Measurements from ENCODE around the gene ASPSCR1. TPM values are rescaled to one million over a fixed set of nuclear protein-coding genes. Genes with fewer than 3 reads are reported as not detected.

ASPSCR1 gene
- total RNA-seq, 1 experiment from 2014 or later, result 51.0 TPM

DNA sequence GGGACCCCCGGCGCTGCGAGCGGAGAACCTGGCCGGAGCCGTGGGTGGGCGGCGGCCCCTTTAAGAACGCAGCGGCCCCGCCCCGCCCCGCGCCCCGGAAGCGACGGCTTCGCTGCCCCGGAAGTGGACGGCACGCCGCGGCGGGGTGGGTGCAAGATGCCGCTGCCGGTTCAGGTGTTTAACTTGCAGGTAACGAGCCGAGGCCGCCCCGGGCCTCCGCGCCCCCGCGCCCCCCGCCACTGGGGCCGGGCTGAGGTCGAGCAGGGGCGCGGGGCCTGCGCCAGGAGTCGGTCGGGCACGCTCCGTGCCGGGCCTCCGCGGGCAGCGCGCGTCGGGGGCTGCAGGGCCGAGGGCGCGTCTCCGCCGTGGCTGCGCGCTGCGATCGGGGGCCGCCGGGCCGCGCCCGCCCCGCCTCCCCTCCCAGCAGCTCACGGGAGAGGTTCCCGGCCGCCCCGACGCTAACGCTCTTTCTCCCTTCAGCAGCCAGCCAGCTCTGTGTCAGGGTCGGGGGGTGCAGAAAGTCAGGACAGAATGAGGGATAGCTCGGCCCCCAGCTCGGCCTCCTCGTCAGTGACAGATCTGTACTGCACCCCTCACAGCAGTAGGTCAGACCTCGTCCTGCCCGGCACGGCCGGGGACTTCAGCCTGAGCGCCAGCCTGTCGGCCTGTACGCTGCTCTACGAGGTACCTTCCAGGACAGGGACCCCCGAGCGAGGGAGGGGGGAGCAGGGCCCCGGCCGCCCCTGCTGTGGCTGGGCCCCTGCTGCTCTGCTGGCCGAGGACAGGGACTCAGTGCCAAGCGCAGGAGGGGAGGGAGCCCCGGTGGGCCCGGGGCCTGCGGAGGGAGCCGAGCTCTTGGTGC lies 74.6 kb downstream of the ASPSCR1 start, which contains the start of the genes GPS1 and RFNG:
Gene GPS1, plus strand, starts transcription at position 123 of the 862 bp plus-strand sequence. Its CDS starts 34 bp downstream, at position 157.
Gene RFNG, minus strand, starts transcription at position 36 of the 862 bp plus-strand sequence. CDS start 45 bp downstream, outside the sequence.
- peak within 1 kb of the TSS; percentile 94 to 99 for H3K4me3 ChIP-seq (replicated peaks in 1 of 2; ENCODE audit: low read depth in 1 of 2, low read length in 2 of 2)
- TF ChIP-seq YY1 (IDR thresholded peaks at IDR 0.05; ENCODE audit: extremely low read depth, insufficient replicate concordance, low read depth, low read length) (peak; percentile 73), SIN3A (IDR thresholded peaks at IDR 0.05; ENCODE audit: low read depth) (peak; percentile 63; the same call in 1 of the 2 replicates), EZH2 (IDR thresholded peaks at IDR 0.05) (no peak), SRF (IDR thresholded peaks at IDR 0.05; ENCODE audit: low read depth) (no peak), ZFX (IDR thresholded peaks at IDR 0.05) (peak; percentile 87; the same call in 1 of the 2 replicates), CBX3 (IDR thresholded peaks at IDR 0.05; ENCODE audit: low read depth) (no peak), JUND (IDR thresholded peaks at IDR 0.05) (no peak), POLR2A (IDR thresholded peaks at IDR 0.05; ENCODE audit: borderline replicate concordance, extremely low read depth, insufficient read depth, insufficient read length) (no peak), POLR2AphosphoS5 (IDR thresholded peaks at IDR 0.05; ENCODE audit: low read depth, low read length) (peak; percentile 75), ZNF274 (IDR thresholded peaks at IDR 0.05; ENCODE audit: low read depth, low read length) (no peak), CEBPB (IDR thresholded peaks at IDR 0.05; ENCODE audit: low read depth) (no peak), RAD21 (IDR thresholded peaks at IDR 0.05; ENCODE audit: low read depth) (no peak)
- TF ChIP-seq, protein P1, sequence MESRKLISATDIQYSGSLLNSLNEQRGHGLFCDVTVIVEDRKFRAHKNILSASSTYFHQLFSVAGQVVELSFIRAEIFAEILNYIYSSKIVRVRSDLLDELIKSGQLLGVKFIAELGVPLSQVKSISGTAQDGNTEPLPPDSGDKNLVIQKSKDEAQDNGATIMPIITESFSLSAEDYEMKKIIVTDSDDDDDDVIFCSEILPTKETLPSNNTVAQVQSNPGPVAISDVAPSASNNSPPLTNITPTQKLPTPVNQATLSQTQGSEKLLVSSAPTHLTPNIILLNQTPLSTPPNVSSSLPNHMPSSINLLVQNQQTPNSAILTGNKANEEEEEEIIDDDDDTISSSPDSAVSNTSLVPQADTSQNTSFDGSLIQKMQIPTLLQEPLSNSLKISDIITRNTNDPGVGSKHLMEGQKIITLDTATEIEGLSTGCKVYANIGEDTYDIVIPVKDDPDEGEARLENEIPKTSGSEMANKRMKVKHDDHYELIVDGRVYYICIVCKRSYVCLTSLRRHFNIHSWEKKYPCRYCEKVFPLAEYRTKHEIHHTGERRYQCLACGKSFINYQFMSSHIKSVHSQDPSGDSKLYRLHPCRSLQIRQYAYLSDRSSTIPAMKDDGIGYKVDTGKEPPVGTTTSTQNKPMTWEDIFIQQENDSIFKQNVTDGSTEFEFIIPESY (IDR thresholded peaks at IDR 0.05; ENCODE audit: extremely low read depth, insufficient replicate concordance, low read length), result peak; percentile 43
- TF ChIP-seq, protein P2, sequence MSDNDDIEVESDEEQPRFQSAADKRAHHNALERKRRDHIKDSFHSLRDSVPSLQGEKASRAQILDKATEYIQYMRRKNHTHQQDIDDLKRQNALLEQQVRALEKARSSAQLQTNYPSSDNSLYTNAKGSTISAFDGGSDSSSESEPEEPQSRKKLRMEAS (IDR thresholded peaks at IDR 0.05), result peak; percentile 92
- TF ChIP-seq, protein P3, sequence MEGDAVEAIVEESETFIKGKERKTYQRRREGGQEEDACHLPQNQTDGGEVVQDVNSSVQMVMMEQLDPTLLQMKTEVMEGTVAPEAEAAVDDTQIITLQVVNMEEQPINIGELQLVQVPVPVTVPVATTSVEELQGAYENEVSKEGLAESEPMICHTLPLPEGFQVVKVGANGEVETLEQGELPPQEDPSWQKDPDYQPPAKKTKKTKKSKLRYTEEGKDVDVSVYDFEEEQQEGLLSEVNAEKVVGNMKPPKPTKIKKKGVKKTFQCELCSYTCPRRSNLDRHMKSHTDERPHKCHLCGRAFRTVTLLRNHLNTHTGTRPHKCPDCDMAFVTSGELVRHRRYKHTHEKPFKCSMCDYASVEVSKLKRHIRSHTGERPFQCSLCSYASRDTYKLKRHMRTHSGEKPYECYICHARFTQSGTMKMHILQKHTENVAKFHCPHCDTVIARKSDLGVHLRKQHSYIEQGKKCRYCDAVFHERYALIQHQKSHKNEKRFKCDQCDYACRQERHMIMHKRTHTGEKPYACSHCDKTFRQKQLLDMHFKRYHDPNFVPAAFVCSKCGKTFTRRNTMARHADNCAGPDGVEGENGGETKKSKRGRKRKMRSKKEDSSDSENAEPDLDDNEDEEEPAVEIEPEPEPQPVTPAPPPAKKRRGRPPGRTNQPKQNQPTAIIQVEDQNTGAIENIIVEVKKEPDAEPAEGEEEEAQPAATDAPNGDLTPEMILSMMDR (IDR thresholded peaks at IDR 0.05 in 2 of 3, conservative IDR thresholded peaks at IDR 0.05 in 1 of 3; ENCODE audit: borderline replicate concordance in 1 of 3, insufficient read depth in 1 of 3, low read depth in 2 of 3, low read length in 2 of 3), result no peak
- TF ChIP-seq, protein P4, sequence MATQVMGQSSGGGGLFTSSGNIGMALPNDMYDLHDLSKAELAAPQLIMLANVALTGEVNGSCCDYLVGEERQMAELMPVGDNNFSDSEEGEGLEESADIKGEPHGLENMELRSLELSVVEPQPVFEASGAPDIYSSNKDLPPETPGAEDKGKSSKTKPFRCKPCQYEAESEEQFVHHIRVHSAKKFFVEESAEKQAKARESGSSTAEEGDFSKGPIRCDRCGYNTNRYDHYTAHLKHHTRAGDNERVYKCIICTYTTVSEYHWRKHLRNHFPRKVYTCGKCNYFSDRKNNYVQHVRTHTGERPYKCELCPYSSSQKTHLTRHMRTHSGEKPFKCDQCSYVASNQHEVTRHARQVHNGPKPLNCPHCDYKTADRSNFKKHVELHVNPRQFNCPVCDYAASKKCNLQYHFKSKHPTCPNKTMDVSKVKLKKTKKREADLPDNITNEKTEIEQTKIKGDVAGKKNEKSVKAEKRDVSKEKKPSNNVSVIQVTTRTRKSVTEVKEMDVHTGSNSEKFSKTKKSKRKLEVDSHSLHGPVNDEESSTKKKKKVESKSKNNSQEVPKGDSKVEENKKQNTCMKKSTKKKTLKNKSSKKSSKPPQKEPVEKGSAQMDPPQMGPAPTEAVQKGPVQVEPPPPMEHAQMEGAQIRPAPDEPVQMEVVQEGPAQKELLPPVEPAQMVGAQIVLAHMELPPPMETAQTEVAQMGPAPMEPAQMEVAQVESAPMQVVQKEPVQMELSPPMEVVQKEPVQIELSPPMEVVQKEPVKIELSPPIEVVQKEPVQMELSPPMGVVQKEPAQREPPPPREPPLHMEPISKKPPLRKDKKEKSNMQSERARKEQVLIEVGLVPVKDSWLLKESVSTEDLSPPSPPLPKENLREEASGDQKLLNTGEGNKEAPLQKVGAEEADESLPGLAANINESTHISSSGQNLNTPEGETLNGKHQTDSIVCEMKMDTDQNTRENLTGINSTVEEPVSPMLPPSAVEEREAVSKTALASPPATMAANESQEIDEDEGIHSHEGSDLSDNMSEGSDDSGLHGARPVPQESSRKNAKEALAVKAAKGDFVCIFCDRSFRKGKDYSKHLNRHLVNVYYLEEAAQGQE (IDR thresholded peaks at IDR 0.05; ENCODE audit: low read depth), result no peak
- ATAC-seq (peak; percentile 83), DNase-seq (ENCODE audit: low read depth, low spot score) (no peak)
- no peaks in the 10 kb centered on the region for H3K9me2 ChIP-seq (ENCODE audit: insufficient read depth)
- intact Hi-C loops (cut with micrococcal nuclease), result no loop called here
- peaks cover 14 to 42% of the 10 kb centered on the region in 2 experiments; a peak in 2 of 4 replicates for H3K36me3 ChIP-seq (ENCODE audit: control insufficient read depth in 1 of 2, insufficient read depth in 2 of 2, low read length in 2 of 2)
- CTCF ChIA-PET, result interaction anchor here (1.3 kb wide), 1 partner anchor 14 kb away, joined by 5 read pairs; the partner anchor contains the start of gene DCXR
- POLR2A ChIA-PET, result no interaction called here
- H4K20me1 ChIP-seq (ENCODE audit: insufficient read depth), result no peaks in the 10 kb centered on the region
- peaks cover 13 to 34% of the 10 kb centered on the region in 2 experiments; a peak in 3 of 4 replicates for H3K4me1 ChIP-seq (ENCODE audit: control insufficient read depth in 1 of 2, insufficient read depth in 2 of 2, low read length in 2 of 2)
- RAD21 ChIA-PET (ENCODE audit: low non-redundant PET in 1 of 2, low total read pairs in 2 of 2, uncharacterized antibody in 2 of 2, unreplicated experiment in 2 of 2), result no interaction called here
- H3K4me2 ChIP-seq (ENCODE audit: low read length), result peak within 1 kb of the TSS; percentile 100
- no peaks in the 10 kb centered on the region for H3K9me3 ChIP-seq (ENCODE audit: control insufficient read depth in 1 of 2, insufficient read depth in 1 of 2, low read depth in 1 of 2, low read length in 2 of 2)
- peak within 1 kb of the TSS; percentile 81 for H3K27ac ChIP-seq (ENCODE audit: low read depth, low read length)
- no peaks in the 10 kb centered on the region for H3K27me3 ChIP-seq (ENCODE audit: insufficient read depth, low read length)
- H3K79me2 ChIP-seq (ENCODE audit: insufficient read depth, low read length), result peaks cover 41% of the 10 kb centered on the region
- no peak within 1 kb of the TSS for H2AFZ ChIP-seq (ENCODE audit: low read depth, low read length, poor library complexity, severe bottlenecking)
- H3K9ac ChIP-seq (ENCODE audit: low read length), result peak within 1 kb of the TSS; percentile 89
- BruUV-seq (replicated peaks), result no TSS peak

Measured in HCT116 (cell line).